GM12878 (cell line): ENCODE measurements around the gene ANXA2R. TPM values are rescaled to one million over a fixed set of nuclear protein-coding genes. Genes with fewer than 3 reads are reported as not detected.

Source experiments
- ATAC-seq: fragments of 200-7000 bp; cut with Tn5 transposase; 3 replicates; pipeline ENCODE4 v1.9.1; 2020; ENCODE audit warnings: mild to moderate bottlenecking, moderate library complexity
- BruUV-seq: library from RNA; stranded (reverse); fragments of 400-500 nt; replicated peaks from 2 replicates; lab custom pipeline; 2021; lab: Mats Ljungman, UMichigan
- CTCF ChIA-PET: fragments of 300-600 bp; sonication (Branson Sonifier 250); formaldehyde crosslinking; extraction: SDS; loops from one replicate; lab custom pipeline; 2021; ENCODE audit warnings: inconsistent platforms; lab: Yijun Ruan, JAX
- POLR2A ChIA-PET: fragments of 350-600 bp; formaldehyde crosslinking; extraction: SDS; loops from one replicate; lab custom pipeline; 2021; ENCODE audit warnings: inconsistent platforms; lab: Charles Lee
- RAD21 ChIA-PET: fragments of 300-600 bp; sonication (Branson Sonifier 250); formaldehyde crosslinking; loops from one replicate; lab custom pipeline; 2023; ENCODE audit warnings: antibody characterized with exemption; ENCODE audit not compliant: unreplicated experiment; lab: Charles Lee
- SMC1A ChIA-PET: fragments of 300-600 bp; sonication (Branson Sonifier 250); formaldehyde crosslinking; loops from one replicate; lab custom pipeline; 2023; ENCODE audit not compliant: unreplicated experiment, uncharacterized antibody; lab: Charles Lee
- DNase-seq: peaks from one replicate; pipeline ENCODE4 v3.0.0-alpha.2; 2011; ENCODE audit warnings: low read depth, low spot score
- FAIRE-seq: peaks from 3 replicates; lab custom pipeline; 2011; peaks lifted over from hg19 to GRCh38; lab: Jason Lieb, UNC
- H2AFZ ChIP-seq: 2 replicates; pipeline ENCODE4 v1.6.0; 2011; ENCODE audit warnings: low read depth, low read length, control low read depth; ENCODE audit not compliant: control insufficient read depth
- H3K27ac ChIP-seq: 2 replicates; pipeline ENCODE4 v1.5.1; 2011; ENCODE audit warnings: control low read depth; ENCODE audit not compliant: control insufficient read depth, insufficient read depth
- H3K27me3 ChIP-seq, 2 experiments: replicated peaks in 1 of 2; 2 replicates each; pipeline versions ENCODE4 v1.6.0 to v1.6.1; 2011; ENCODE audit warnings: low read length in 1 of 2; ENCODE audit not compliant: control insufficient read depth in 2 of 2, insufficient read depth in 2 of 2
- H3K36me3 ChIP-seq, 2 experiments: 2 replicates each; pipeline ENCODE4 v1.5.1; 2011; ENCODE audit warnings: low read length in 1 of 2; ENCODE audit not compliant: control insufficient read depth in 2 of 2, insufficient read depth in 2 of 2
- H3K4me1 ChIP-seq: 2 replicates; pipeline ENCODE4 v1.6.1; 2011; ENCODE audit warnings: mild to moderate bottlenecking, low read length, moderate library complexity, mixed read lengths; ENCODE audit not compliant: control insufficient read depth, insufficient read depth
- H3K4me2 ChIP-seq: 2 replicates; pipeline ENCODE4 v1.6.0; 2011; ENCODE audit warnings: control low read depth; ENCODE audit not compliant: control insufficient read depth, insufficient read depth
- H3K4me3 ChIP-seq: fragments of 200-600 bp; sonication (generic); 2 replicates; pipeline ENCODE4 v1.5.1; 2016
- H3K79me2 ChIP-seq: 2 replicates; pipeline ENCODE4 v1.6.0; 2011; ENCODE audit warnings: low read length; ENCODE audit not compliant: control insufficient read depth, insufficient read depth
- H3K9ac ChIP-seq: 2 replicates; pipeline ENCODE4 v1.8.0; 2011; ENCODE audit warnings: low read length, control low read depth, mixed read lengths; ENCODE audit not compliant: control insufficient read depth, insufficient read depth
- H3K9me3 ChIP-seq: replicated peaks from 3 replicates; pipeline ENCODE4 v1.5.1; 2011; ENCODE audit warnings: mild to moderate bottlenecking, low read length; ENCODE audit not compliant: control insufficient read depth, insufficient read depth
- H4K20me1 ChIP-seq: 2 replicates; pipeline ENCODE4 v1.6.0; 2011; ENCODE audit not compliant: control insufficient read depth, insufficient read depth
- ATF3 ChIP-seq: IDR thresholded peaks from 2 replicates; pipeline ENCODE4 v1.6.1; 2011; ENCODE audit warnings: low read depth, mild to moderate bottlenecking, low read length, moderate library complexity, borderline replicate concordance; ENCODE audit errors: extremely low read depth
- BACH1 ChIP-seq: fragments of 450-650 bp; IDR thresholded peaks from 2 replicates; pipeline ENCODE4 v1.6.1; 2017; ENCODE audit warnings: mild to moderate bottlenecking, borderline replicate concordance
- ELK1 ChIP-seq: IDR thresholded peaks from 2 replicates; pipeline ENCODE4 v1.6.1; 2012; ENCODE audit warnings: low read depth, low read length, improper control_type of control experiment
- JUND ChIP-seq: IDR thresholded peaks from 2 replicates; pipeline ENCODE4 v1.6.1; 2012; ENCODE audit warnings: low read depth, mild to moderate bottlenecking, low read length, improper control_type of control experiment, moderate library complexity
- LARP7 ChIP-seq: fragments of 450-650 bp; IDR thresholded peaks from 2 replicates; pipeline ENCODE4 v1.6.1; 2017; ENCODE audit warnings: mild to moderate bottlenecking
- NFYB ChIP-seq: IDR thresholded peaks from 2 replicates; pipeline ENCODE4 v1.6.1; 2011; ENCODE audit warnings: low read depth, mild to moderate bottlenecking, low read length, improper control_type of control experiment, moderate library complexity; ENCODE audit not compliant: insufficient read depth
- PBX3 ChIP-seq: IDR thresholded peaks from 2 replicates; pipeline ENCODE4 v1.6.1; 2011; ENCODE audit warnings: mild to moderate bottlenecking, low read depth, low read length, moderate library complexity; ENCODE audit not compliant: insufficient replicate concordance
- SMAD5 ChIP-seq: IDR thresholded peaks from 2 replicates; pipeline ENCODE4 v1.6.1; 2016; ENCODE audit warnings: antibody characterized with exemption, low read depth
- SMARCA5 ChIP-seq: fragments of 450-650 bp; IDR thresholded peaks from 2 replicates; pipeline ENCODE4 v1.6.1; 2017; ENCODE audit warnings: mild to moderate bottlenecking
- SREBF1 ChIP-seq: IDR thresholded peaks from 2 replicates; pipeline ENCODE4 v1.6.1; 2012; ENCODE audit warnings: mild to moderate bottlenecking, low read length
- TCF3 ChIP-seq: IDR thresholded peaks from 2 replicates; pipeline ENCODE4 v1.6.1; 2012; ENCODE audit warnings: low read depth, mild to moderate bottlenecking, low read length, borderline replicate concordance; ENCODE audit not compliant: insufficient read depth
- YY1 ChIP-seq: IDR thresholded peaks from 2 replicates; pipeline ENCODE4 v1.6.1; 2011; ENCODE audit warnings: low read depth, mild to moderate bottlenecking, low read length
- ZNF207 ChIP-seq: fragments of 450-650 bp; IDR thresholded peaks from 2 replicates; pipeline ENCODE4 v1.6.1; 2014; ENCODE audit warnings: antibody characterized with exemption, mild to moderate bottlenecking, borderline replicate concordance
- ZNF217 ChIP-seq: fragments of 450-650 bp; IDR thresholded peaks from 2 replicates; pipeline ENCODE4 v1.6.1; 2017; ENCODE audit warnings: antibody characterized with exemption, mild to moderate bottlenecking
- WGBS: methylation state at CpG from one replicate; pipeline ENCODE4 v1.1.6; 2016; ENCODE audit warnings: low lambda C conversion rate; ENCODE audit not compliant: insufficient replicate concordance, insufficient coverage; ENCODE audit errors: missing lambda C conversion rate; 5-methylcytosine and 5-hydroxymethylcytosine counted together
- in situ Hi-C: fragments of 300-500 bp; cut with MboI; formaldehyde crosslinking; loops from 9 replicates; pipeline ENCODE4 v1.14.3; 2018; ENCODE audit warnings: mixed read lengths
- intact Hi-C: fragments of 100-400 bp; cut with micrococcal nuclease; formaldehyde crosslinking; loops from one replicate; pipeline ENCODE4 v1.14.2; 2022; ENCODE audit not compliant: unreplicated experiment
- polyA plus RNA-seq, 11 experiments: library from polyadenylated mRNA; depleted of rRNA in 4 of 11; unstranded in 6 of 11; stranded (reverse) in 5 of 11; fragments of >200 nt; fragmentation: Nextera tagmentation in 4 of 11; fragmentation: Illumina TruSeq in 1 of 11; extraction: Ambion mirVana in 4 of 11; extraction: Trizol in 1 of 11; gene quantifications; 1 replicate in 1 of 11; 2 replicates in 10 of 11; pipeline versions ENCODE4 v1.2.1 to v1.2.3, GENCODE V29; 2011 to 2016; ENCODE audit warnings: inconsistent platforms in 2 of 11, missing spikeins in 2 of 11, low read depth in 1 of 11
- total RNA-seq, 4 experiments: library from RNA; depleted of rRNA in 3 of 4; stranded (reverse); fragments of >200 nt in 3 of 4; fragmentation: Illumina TruSeq in 1 of 4; extraction: Trizol in 1 of 4; gene quantifications; 2 replicates each; pipeline versions ENCODE4 v1.2.1 to v1.2.3, GENCODE V29; 2013 to 2021
- TF ChIP-seq, protein P1 (sequence below): fragments of 450-650 bp; IDR thresholded peaks from 2 replicates; pipeline ENCODE4 v1.6.1; 2016; ENCODE audit warnings: mild to moderate bottlenecking

Gene ANXA2R
- total and polyA plus RNA-seq, 10 of the 15 experiments (the other 5 are each of a cell fraction or from before 2014, with no cell fraction given) = 2.3 to 7.8 (median 4.4) TPM

DNA sequence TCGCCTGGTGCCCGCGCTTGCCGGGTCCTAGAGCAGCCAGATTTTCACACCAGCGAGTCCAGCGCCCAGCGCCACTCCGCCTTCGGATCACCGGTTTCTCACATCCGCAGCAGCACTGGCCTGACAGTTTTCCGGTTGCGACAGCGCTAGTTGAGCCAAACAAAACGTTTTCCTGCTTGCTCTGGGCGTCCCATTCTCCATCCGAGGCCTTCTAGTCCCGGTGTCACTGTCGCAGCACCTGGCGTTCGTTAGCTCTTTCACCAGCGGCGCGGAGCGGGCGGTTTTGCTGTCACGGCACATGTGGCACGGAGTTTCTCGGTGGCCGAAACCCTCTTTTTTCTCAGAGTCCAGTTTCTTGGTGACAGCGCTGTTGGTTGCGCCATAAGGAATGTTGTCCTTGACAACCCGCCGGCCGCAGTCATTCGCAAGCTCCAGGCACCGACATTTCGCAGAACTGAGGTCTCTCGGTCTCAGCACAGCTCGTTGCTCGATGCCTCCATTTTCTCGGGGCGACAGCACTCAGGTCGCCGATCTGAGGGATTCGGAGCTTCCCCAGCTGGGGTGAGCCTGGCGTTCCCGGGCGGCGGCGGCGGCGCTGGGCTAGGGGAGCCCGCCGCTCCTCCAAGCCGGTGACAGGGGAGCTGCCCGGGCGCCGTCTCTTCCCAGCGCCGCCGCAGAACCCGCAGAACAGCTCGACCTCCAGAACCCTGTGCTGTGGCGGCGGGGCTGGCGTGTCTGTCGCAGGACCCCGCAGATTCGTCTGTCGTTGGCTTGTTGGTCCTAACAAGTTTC is 47.8 kb downstream of the ANXA2R start (continued):
- TF ChIP-seq ELK1 = 0 out of 2 replicates have a peak, but pooled peaks have one; percentile 50
- 0 out of 2 replicates have a peak, but pooled peaks have one; percentile 34 for TF ChIP-seq ZNF217
- peak; percentile 63; the same call in 1 of the 2 replicates for TF ChIP-seq TCF3

- RAD21 ChIA-PET = interaction anchor here (0.8 to 7.7 kb wide), 9 partner anchors 17 to 322 kb away, joined by 3 to 78 read pairs (median 33); partner anchors contain the start of genes ANXA2R and HMGCS1
- peak; percentile 19 for ATAC-seq
- Histone ChIP-seq H3K27me3 (no peaks in the 10 kb centered on the region), H2AFZ (peak overlapping the region; percentile 80), H3K79me2 (peaks cover 4% of the 10 kb centered on the region), H3K9ac (peak overlapping the region; percentile 85), H3K4me3 (peak overlapping the region; percentile 64), H3K4me2 (peak overlapping the region; percentile 94), H3K9me3 (no peaks in the 10 kb centered on the region), H3K4me1 (peaks cover 12% of the 10 kb centered on the region), H3K27ac (peak overlapping the region; percentile 94), H4K20me1 (no peaks in the 10 kb centered on the region), H3K36me3 (no peaks in the 10 kb centered on the region)
- FAIRE-seq = peak; percentile 80
- no peak for DNase-seq
- intact Hi-C loops (loop anchor here (2.0 to 10.0 kb wide), 4 partner anchors 129 to 563 kb away; partner anchors contain the start of genes HMGCS1, PAIP1, TMEM267 and ZNF131), in situ Hi-C loops (loop anchor here (5.0 kb wide), 1 partner anchor 39 kb away; no protein-coding TSS in a partner anchor)
- 15% methylated on average over 36 of the region's 36 CpGs for WGBS
- POLR2A ChIA-PET = interaction anchor here (0.9 to 5.1 kb wide), 6 partner anchors 17 to 74 kb away, joined by 3 to 62 read pairs (median 18); no protein-coding TSS in a partner anchor
- no TSS peak for BruUV-seq
- CTCF ChIA-PET = interaction anchor here (0.6 to 4.4 kb wide), 13 partner anchors 17 to 320 kb away, joined by 3 to 70 read pairs (median 5); no protein-coding TSS in a partner anchor
- SMC1A ChIA-PET = interaction anchor here (0.5 to 4.2 kb wide), 7 partner anchors 17 to 411 kb away, joined by 3 to 47 read pairs (median 5); no protein-coding TSS in a partner anchor
- TF ChIP-seq JUND (no peak), YY1 (peak; percentile 88), SMARCA5 (no peak), BACH1 (no peak), LARP7 (no peak), SMAD5 (no peak), PBX3 (peak; percentile 4), SREBF1 (no peak), ZNF207 (peak; percentile 59; the same call in 1 of the 2 replicates), NFYB (no peak), ATF3 (no peak)
- TF ChIP-seq, protein P1, sequence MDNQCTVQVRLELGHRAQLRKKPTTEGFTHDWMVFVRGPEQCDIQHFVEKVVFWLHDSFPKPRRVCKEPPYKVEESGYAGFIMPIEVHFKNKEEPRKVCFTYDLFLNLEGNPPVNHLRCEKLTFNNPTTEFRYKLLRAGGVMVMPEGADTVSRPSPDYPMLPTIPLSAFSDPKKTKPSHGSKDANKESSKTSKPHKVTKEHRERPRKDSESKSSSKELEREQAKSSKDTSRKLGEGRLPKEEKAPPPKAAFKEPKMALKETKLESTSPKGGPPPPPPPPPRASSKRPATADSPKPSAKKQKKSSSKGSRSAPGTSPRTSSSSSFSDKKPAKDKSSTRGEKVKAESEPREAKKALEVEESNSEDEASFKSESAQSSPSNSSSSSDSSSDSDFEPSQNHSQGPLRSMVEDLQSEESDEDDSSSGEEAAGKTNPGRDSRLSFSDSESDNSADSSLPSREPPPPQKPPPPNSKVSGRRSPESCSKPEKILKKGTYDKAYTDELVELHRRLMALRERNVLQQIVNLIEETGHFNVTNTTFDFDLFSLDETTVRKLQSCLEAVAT = peak; percentile 97
Observed at GRCh38 chr5:42991404-42992087, 48.6 kb downstream of the ANXA2R start.
